Liver (tissue), 9 donors: ENCODE results near the gene CAPN15. TPM values are rescaled to one million over a fixed set of nuclear protein-coding genes. Genes with fewer than 3 reads are reported as not detected.
A peak's percentile ranks its signal among the peaks of the same experiment; 100 is the strongest.

Experiments used
- DNase-seq: peaks from one replicate; pipeline ENCODE4 v3.0.0-alpha.2; 2017; ENCODE audit warnings: low spot score
- H3K27ac ChIP-seq, 2 donors: one replicate each; pipeline ENCODE4 v1.7.0; 2013; ENCODE audit warnings: inconsistent platforms in 2 of 2, low read length in 2 of 2, control low read depth in 1 of 2, low read depth in 1 of 2, mild to moderate bottlenecking in 1 of 2
- H3K27me3 ChIP-seq, 4 donors: one replicate each; pipeline versions ENCODE4 v1.6.1 to v1.7.0; 2013; ENCODE audit warnings: low read length in 3 of 4, inconsistent platforms in 1 of 4, mild to moderate bottlenecking in 1 of 4, moderate library complexity in 1 of 4; ENCODE audit not compliant: control insufficient read depth in 4 of 4, insufficient read depth in 4 of 4
- H3K36me3 ChIP-seq, 4 donors: one replicate each; pipeline versions ENCODE4 v1.6.1 to v1.7.0; 2013; ENCODE audit warnings: low read length in 3 of 4, mild to moderate bottlenecking in 3 of 4, low read depth in 1 of 4, moderate library complexity in 1 of 4; ENCODE audit not compliant: control insufficient read depth in 4 of 4, insufficient read depth in 3 of 4
- H3K4me1 ChIP-seq, 4 donors: one replicate each; pipeline versions ENCODE4 v1.6.1 to v1.7.0; 2013; ENCODE audit warnings: low read length in 3 of 4, mild to moderate bottlenecking in 3 of 4, moderate library complexity in 1 of 4; ENCODE audit not compliant: control insufficient read depth in 4 of 4, insufficient read depth in 4 of 4
- H3K4me3 ChIP-seq, 3 donors: one replicate each; pipeline versions ENCODE4 v1.6.1 to v1.7.0; 2013; ENCODE audit warnings: low read length in 3 of 3, control low read depth in 1 of 3, low read depth in 1 of 3, mild to moderate bottlenecking in 1 of 3
- H3K9ac ChIP-seq, 2 donors: one replicate each; pipeline ENCODE4 v1.7.0; 2013; ENCODE audit warnings: low read length in 2 of 2, mild to moderate bottlenecking in 2 of 2, moderate library complexity in 2 of 2, control low read depth in 1 of 2, low read depth in 1 of 2
- H3K9me3 ChIP-seq, 4 donors: one replicate each; pipeline versions ENCODE4 v1.6.1 to v1.7.0; 2013; ENCODE audit warnings: low read length in 3 of 4; ENCODE audit not compliant: control insufficient read depth in 4 of 4
- CTCF ChIP-seq: fragments of 150-350 bp; IDR thresholded peaks from 2 replicates; pipeline ENCODE4 v1.5.1; 2017; ENCODE audit warnings: improper control_type of control experiment, low read depth, low read length; ENCODE audit not compliant: missing input control
- EGR1 ChIP-seq, 2 donors: IDR thresholded peaks; 2 replicates each; pipeline ENCODE4 v1.6.1; 2016 to 2018; ENCODE audit warnings: antibody characterized with exemption in 2 of 2, low read depth in 2 of 2
- FOXA1 ChIP-seq: IDR thresholded peaks from 2 replicates; pipeline ENCODE4 v1.6.1; 2016; ENCODE audit warnings: antibody characterized with exemption
- FOXA2 ChIP-seq: IDR thresholded peaks from 2 replicates; pipeline ENCODE4 v1.6.1; 2016; ENCODE audit warnings: antibody characterized with exemption
- GABPA ChIP-seq, 2 donors: IDR thresholded peaks in 1 of 2; conservative IDR thresholded peaks in 1 of 2; 2 replicates each; pipeline ENCODE4 v1.6.1; 2016; ENCODE audit warnings: antibody characterized with exemption in 2 of 2, mild to moderate bottlenecking in 1 of 2, moderate library complexity in 1 of 2
- HNF4A ChIP-seq, 2 donors: conservative IDR thresholded peaks; 2 replicates each; pipeline ENCODE4 v1.6.1; 2016; ENCODE audit warnings: antibody characterized with exemption in 2 of 2, mild to moderate bottlenecking in 2 of 2
- HNF4G ChIP-seq: IDR thresholded peaks from 2 replicates; pipeline ENCODE4 v1.6.1; 2016; ENCODE audit warnings: antibody characterized with exemption
- JUND ChIP-seq, 2 donors: IDR thresholded peaks; 2 replicates each; pipeline ENCODE4 v1.6.1; 2016; ENCODE audit warnings: antibody characterized with exemption in 2 of 2
- NR2F2 ChIP-seq: IDR thresholded peaks from 2 replicates; pipeline ENCODE4 v1.6.1; 2016; ENCODE audit warnings: antibody characterized with exemption
- RAD21 ChIP-seq, 2 donors: IDR thresholded peaks; 2 replicates each; pipeline ENCODE4 v1.6.1; 2016; ENCODE audit warnings: antibody characterized with exemption in 2 of 2, mild to moderate bottlenecking in 2 of 2
- REST ChIP-seq: IDR thresholded peaks from 2 replicates; pipeline ENCODE4 v1.6.1; 2016; ENCODE audit warnings: antibody characterized with exemption, mild to moderate bottlenecking
- RXRA ChIP-seq, 2 donors: IDR thresholded peaks; 2 replicates each; pipeline ENCODE4 v1.6.1; 2017 to 2018; ENCODE audit warnings: antibody characterized with exemption in 2 of 2, mild to moderate bottlenecking in 1 of 2
- TAF1 ChIP-seq: conservative IDR thresholded peaks from 2 replicates; pipeline ENCODE4 v1.6.1; 2016; ENCODE audit warnings: antibody characterized with exemption, mild to moderate bottlenecking
- YY1 ChIP-seq: IDR thresholded peaks from 2 replicates; pipeline ENCODE4 v1.6.1; 2016; ENCODE audit warnings: antibody characterized with exemption, mild to moderate bottlenecking
- whole genome bisulfite sequencing: extraction: QIAGEN DNeasy Blood & Tissue Kit; methylation state at CpG from one replicate; pipeline ENCODE4 v1.1.7; 2013; 5-methylcytosine and 5-hydroxymethylcytosine counted together
- polyA plus RNA-seq, 2 donors: library from polyadenylated mRNA; stranded (reverse) in 1 of 2; unstranded in 1 of 2; fragments of 200-250 nt in 1 of 2; fragments of >200 nt in 1 of 2; fragmentation: Nextera tagmentation in 1 of 2; extraction: Ambion mirVana in 1 of 2; gene quantifications; one replicate each; pipeline versions ENCODE4 v1.2.1 to v1.2.3, GENCODE V29; 2013 to 2015
- total RNA-seq, 2 donors: library from RNA; depleted of rRNA; stranded (reverse); fragments of >200 nt; gene quantifications; one replicate each; pipeline ENCODE4 v1.2.3, GENCODE V29; 2014
- TF ChIP-seq, protein P1 (sequence below): IDR thresholded peaks from 2 replicates; pipeline ENCODE4 v1.6.1; 2016; ENCODE audit warnings: antibody characterized with exemption
- TF ChIP-seq, protein P2 (sequence below): IDR thresholded peaks from 2 replicates; pipeline ENCODE4 v1.6.1; 2016; ENCODE audit warnings: antibody characterized with exemption
- donor health status: healthy.
- donor health status: healthy.
- donor health status: healthy.
- donor health status: healthy.
- donor health status: healthy.

Gene CAPN15
- total and polyA plus RNA-seq, 4 donors: 5.9 to 37.2 (median 21.6) TPM

GRCh38 chr16:590815-591200, 63.3 kb downstream of the CAPN15 start:
- Histone ChIP-seq H3K9ac (peak overlapping the region; percentile 50 to 52), H3K9me3 (no peaks in the 10 kb centered on the region), H3K4me1 (peaks cover 25 to 78% (median 68%) of the 10 kb centered on the region in 4 donors), H3K27me3 (no peaks in the 10 kb centered on the region), H3K4me3 (peak overlapping the region; percentile 57 to 81 (median 81)), H3K36me3 (no peaks in the 10 kb centered on the region), H3K27ac (peak overlapping the region; percentile 89 to 90)
- TF ChIP-seq GABPA (IDR thresholded peaks at IDR 0.05 in 1 of 2, conservative IDR thresholded peaks at IDR 0.05 in 1 of 2) (peak; percentile 46 to 75), HNF4G (no peak)
- no peak for DNase-seq
- 31% methylated on average over 10 of the region's 10 CpGs for WGBS

DNA sequence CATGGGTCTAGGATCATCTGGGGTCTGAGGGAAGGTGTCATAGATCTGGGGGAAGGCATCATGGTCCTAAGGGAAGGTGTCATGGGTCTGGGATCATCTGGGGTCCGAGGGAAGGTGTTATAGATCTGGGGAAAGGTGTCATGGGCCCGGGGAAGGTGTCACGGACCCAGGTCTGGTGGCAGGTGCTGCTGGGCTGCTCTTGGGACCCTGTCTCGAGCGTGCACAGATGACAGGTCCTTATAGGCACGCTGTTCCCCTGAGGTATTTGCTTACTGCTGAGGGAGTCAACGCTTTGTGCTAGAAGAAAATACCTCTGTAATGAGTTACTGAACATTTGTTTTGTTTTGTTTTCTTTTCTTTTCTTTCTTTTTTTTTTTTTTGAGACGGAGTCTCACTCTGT, 63.7 kb downstream of the CAPN15 start:
- Histone ChIP-seq H3K27me3 (no peaks in the 10 kb centered on the region), H3K27ac (peak overlapping the region in 1 of 2 donors; percentile 89), H3K4me1 (peaks cover 26 to 78% (median 67%) of the 10 kb centered on the region in 4 donors), H3K36me3 (no peaks in the 10 kb centered on the region), H3K9ac (peak overlapping the region in 1 of 2 donors; percentile 50), H3K4me3 (peak overlapping the region; percentile 57 to 81 (median 81)), H3K9me3 (no peaks in the 10 kb centered on the region)
- DNase-seq: no peak
- 68% methylated on average over 8 of the region's 8 CpGs for WGBS
- TF ChIP-seq REST: no peak
- no peak for TF ChIP-seq GABPA (IDR thresholded peaks at IDR 0.05 in 1 of 2, conservative IDR thresholded peaks at IDR 0.05 in 1 of 2)
- TF ChIP-seq RXRA (IDR thresholded peaks at IDR 0.05): no peak

DNA sequence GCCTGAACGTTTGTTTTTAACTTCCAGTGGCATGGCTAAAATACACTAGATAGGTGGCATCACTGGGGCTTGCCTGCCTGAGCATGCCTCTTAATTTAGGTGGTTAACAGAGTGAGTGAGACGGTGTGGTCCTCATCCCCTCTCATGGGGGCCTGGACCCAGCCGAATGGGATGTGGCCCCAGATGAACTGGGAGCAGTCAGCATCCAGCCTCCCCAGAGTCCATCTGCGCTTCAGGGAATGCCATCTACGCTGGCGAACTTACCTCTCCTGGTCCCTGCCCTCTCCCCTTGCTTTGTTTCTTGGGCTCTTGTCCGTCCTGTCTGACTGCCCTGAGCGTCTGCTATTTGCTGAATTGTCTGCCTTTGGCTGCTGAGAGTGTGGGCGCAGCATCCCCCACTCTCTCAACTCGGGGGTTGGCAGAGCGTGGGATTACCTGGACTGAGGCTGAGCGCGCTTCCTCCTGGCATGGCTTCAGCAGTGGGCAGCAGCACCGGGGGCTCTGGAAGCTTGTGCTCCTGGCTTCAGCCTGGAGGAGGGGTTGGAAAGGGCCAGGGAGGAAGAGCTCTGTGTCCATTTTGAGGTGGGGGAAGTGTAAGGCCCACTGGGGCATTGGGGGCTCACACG, 64.5 kb downstream of the CAPN15 start:
- no peak for DNase-seq
- peak overlapping the region; percentile 81 to 88 for H3K27ac ChIP-seq
- TF ChIP-seq HNF4G: no peak
- TF ChIP-seq, protein P1, sequence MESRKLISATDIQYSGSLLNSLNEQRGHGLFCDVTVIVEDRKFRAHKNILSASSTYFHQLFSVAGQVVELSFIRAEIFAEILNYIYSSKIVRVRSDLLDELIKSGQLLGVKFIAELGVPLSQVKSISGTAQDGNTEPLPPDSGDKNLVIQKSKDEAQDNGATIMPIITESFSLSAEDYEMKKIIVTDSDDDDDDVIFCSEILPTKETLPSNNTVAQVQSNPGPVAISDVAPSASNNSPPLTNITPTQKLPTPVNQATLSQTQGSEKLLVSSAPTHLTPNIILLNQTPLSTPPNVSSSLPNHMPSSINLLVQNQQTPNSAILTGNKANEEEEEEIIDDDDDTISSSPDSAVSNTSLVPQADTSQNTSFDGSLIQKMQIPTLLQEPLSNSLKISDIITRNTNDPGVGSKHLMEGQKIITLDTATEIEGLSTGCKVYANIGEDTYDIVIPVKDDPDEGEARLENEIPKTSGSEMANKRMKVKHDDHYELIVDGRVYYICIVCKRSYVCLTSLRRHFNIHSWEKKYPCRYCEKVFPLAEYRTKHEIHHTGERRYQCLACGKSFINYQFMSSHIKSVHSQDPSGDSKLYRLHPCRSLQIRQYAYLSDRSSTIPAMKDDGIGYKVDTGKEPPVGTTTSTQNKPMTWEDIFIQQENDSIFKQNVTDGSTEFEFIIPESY: no peak
- TF ChIP-seq FOXA2: no peak
- TF ChIP-seq GABPA (IDR thresholded peaks at IDR 0.05 in 1 of 2, conservative IDR thresholded peaks at IDR 0.05 in 1 of 2): no peak
- TF ChIP-seq, protein P2, sequence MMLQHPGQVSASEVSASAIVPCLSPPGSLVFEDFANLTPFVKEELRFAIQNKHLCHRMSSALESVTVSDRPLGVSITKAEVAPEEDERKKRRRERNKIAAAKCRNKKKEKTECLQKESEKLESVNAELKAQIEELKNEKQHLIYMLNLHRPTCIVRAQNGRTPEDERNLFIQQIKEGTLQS: no peak
- no peak for TF ChIP-seq CTCF
- no peak for TF ChIP-seq RAD21 (IDR thresholded peaks at IDR 0.05)
- TF ChIP-seq HNF4A (conservative IDR thresholded peaks at IDR 0.05): no peak
- no peak for TF ChIP-seq FOXA1
- TF ChIP-seq REST: no peak
- TF ChIP-seq TAF1: no peak
- TF ChIP-seq NR2F2: no peak
- no peak for TF ChIP-seq JUND (IDR thresholded peaks at IDR 0.05)
- no peak for TF ChIP-seq EGR1 (IDR thresholded peaks at IDR 0.05; ENCODE audit: low read depth in 2 of 2)
- no peak for TF ChIP-seq YY1
- TF ChIP-seq RXRA (IDR thresholded peaks at IDR 0.05): no peak

More for the DNA sequence above, 64.5 kb downstream of the CAPN15 start:
- Histone ChIP-seq H3K4me1 (peaks cover 25 to 78% (median 66%) of the 10 kb centered on the region in 4 donors), H3K4me3 (no peak overlapping the region), H3K9me3 (no peaks in the 10 kb centered on the region), H3K27me3 (no peaks in the 10 kb centered on the region), H3K9ac (no peak overlapping the region), H3K36me3 (no peaks in the 10 kb centered on the region)
- 83% methylated on average over 15 of the region's 15 CpGs for WGBS
